Natural killer cell (primary cell): ENCODE data around the gene HK1. TPM values are rescaled to one million over a fixed set of nuclear protein-coding genes. Genes with fewer than 3 reads are reported as not detected.
"Not testable (repeated sequence)": the region's sequence is repeated elsewhere in the genome, so short reads cannot be mapped to it uniquely, and the experiment has no call there.

ENCODE experiments used
- ATAC-seq, 3 donors: fragments of 150-1000 bp in 2 of 3; fragments of 200-7000 bp in 1 of 3; cut with Tn5 transposase; 1 replicate in 1 of 3; 2 replicates in 2 of 3; pipeline ENCODE4 v1.10.0; 2021; ENCODE audit warnings: mild to moderate bottlenecking in 2 of 3, moderate library complexity in 2 of 3
- DNase-seq, 2 donors: peaks; one replicate each; pipeline versions ENCODE4 v3.0.0 to v3.0.0-alpha.2; 2013 to 2021; ENCODE audit warnings: mixed read lengths in 1 of 2
- H3K27ac ChIP-seq: one replicate; pipeline ENCODE4 v1.5.1; 2013; ENCODE audit warnings: mild to moderate bottlenecking, low read length
- H3K27me3 ChIP-seq: one replicate; pipeline ENCODE4 v1.6.1; 2013; ENCODE audit warnings: low read length; ENCODE audit not compliant: control insufficient read depth, insufficient read depth
- H3K36me3 ChIP-seq: one replicate; pipeline ENCODE4 v1.6.1; 2013; ENCODE audit warnings: low read length; ENCODE audit not compliant: control insufficient read depth, insufficient read depth
- H3K4me1 ChIP-seq: one replicate; pipeline ENCODE4 v1.6.1; 2013; ENCODE audit warnings: low read length; ENCODE audit not compliant: control insufficient read depth, insufficient read depth
- H3K4me3 ChIP-seq: one replicate; pipeline ENCODE4 v1.5.1; 2013; ENCODE audit warnings: low read length
- H3K9me3 ChIP-seq: one replicate; pipeline ENCODE4 v1.6.1; 2013; ENCODE audit warnings: low read length; ENCODE audit not compliant: control insufficient read depth, insufficient read depth
- H3K27ac Mint-ChIP-seq, 2 donors: one replicate each; pipeline ENCODE4 v1.8.0; 2022; ENCODE audit warnings: mild to moderate bottlenecking in 2 of 2, mixed read lengths in 2 of 2, moderate library complexity in 1 of 2
- H3K27me3 Mint-ChIP-seq, 2 donors: one replicate each; pipeline ENCODE4 v1.8.0; 2022; ENCODE audit warnings: low read depth in 2 of 2, mixed read lengths in 2 of 2
- H3K36me3 Mint-ChIP-seq: one replicate; pipeline ENCODE4 v1.8.0; 2022; ENCODE audit warnings: mixed read lengths
- H3K4me1 Mint-ChIP-seq, 2 donors: one replicate each; pipeline ENCODE4 v1.8.0; 2022; ENCODE audit warnings: mixed read lengths in 2 of 2
- H3K4me3 Mint-ChIP-seq: one replicate; pipeline ENCODE4 v1.8.0; 2022; ENCODE audit warnings: mild to moderate bottlenecking, moderate library complexity, mixed read lengths
- H3K9me3 Mint-ChIP-seq, 2 donors: one replicate each; pipeline ENCODE4 v1.8.0; 2022; ENCODE audit warnings: mixed read lengths in 2 of 2
- WGBS: methylation state at CpG from one replicate; pipeline ENCODE4 v1.1.7; 2013; ENCODE audit warnings: missing lambda C conversion rate; ENCODE audit not compliant: insufficient coverage; 5-methylcytosine and 5-hydroxymethylcytosine counted together
- intact Hi-C: fragments of 100-400 bp; cut with micrococcal nuclease; formaldehyde crosslinking; loops from one replicate; pipeline ENCODE4 v1.14.2; 2022
- total RNA-seq, 4 donors: library from RNA; stranded (reverse); fragments of 120-200 nt in 1 of 4; gene quantifications; one replicate each; pipeline versions ENCODE4 v1.2.3 to v1.2.4, GENCODE V29; 2013 to 2022
- TF ChIP-seq, protein P1 (sequence below): fragments of 200-600 bp; IDR thresholded peaks from one replicate; pipeline ENCODE4 v1.8.0; 2022; ENCODE audit warnings: antibody characterized with exemption

The HK1 gene
- total RNA-seq, 3 donors from 2014 or later (not counting 1 experiment from before 2014, with no cell fraction given), result 58.4 to 72.6 (median 69.5) TPM

DNA sequence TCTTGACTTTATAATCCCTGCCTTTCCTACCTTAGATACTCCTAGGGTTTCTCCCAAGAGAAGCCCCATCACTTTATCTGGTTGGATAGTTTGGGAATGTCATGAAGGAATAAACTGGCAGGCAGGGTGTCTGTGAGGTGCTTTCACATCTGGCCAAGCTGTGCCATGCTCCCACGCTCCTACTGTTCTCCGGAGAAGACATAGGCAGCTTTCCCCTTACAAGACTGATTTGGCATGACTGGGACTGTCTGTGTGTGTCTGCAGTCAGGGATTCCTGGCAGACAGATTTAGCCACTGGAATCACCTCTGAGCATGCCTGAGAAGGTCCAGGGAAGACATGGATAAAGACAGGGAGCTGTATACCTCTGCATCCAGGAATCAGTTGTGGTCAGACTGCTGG lies 45.3 kb downstream of the HK1 start:
- ATAC-seq, result no peak
- 93% methylated on average over 2 of the region's 2 CpGs for WGBS
- H3K4me3 ChIP-seq, result no peak overlapping the region
- no peak overlapping the region for H3K27ac ChIP-seq
- no peaks in the 10 kb centered on the region for H3K36me3 ChIP-seq
- H3K4me1 ChIP-seq, result peaks cover 36% of the 10 kb centered on the region
- no peaks in the 10 kb centered on the region for H3K27me3 ChIP-seq
- no peaks in the 10 kb centered on the region for H3K9me3 ChIP-seq
- peaks cover 40 to 46% of the 10 kb centered on the region in 2 donors for H3K4me1 Mint-ChIP-seq
- H3K9me3 Mint-ChIP-seq, result no peaks in the 10 kb centered on the region
- intact Hi-C loops, result no loop called here
- H3K27ac Mint-ChIP-seq, result peak overlapping the region in 1 of 2 donors; percentile 33
- H3K36me3 Mint-ChIP-seq, result no peaks in the 10 kb centered on the region
- no peak overlapping the region for H3K4me3 Mint-ChIP-seq
- TF ChIP-seq, protein P1, sequence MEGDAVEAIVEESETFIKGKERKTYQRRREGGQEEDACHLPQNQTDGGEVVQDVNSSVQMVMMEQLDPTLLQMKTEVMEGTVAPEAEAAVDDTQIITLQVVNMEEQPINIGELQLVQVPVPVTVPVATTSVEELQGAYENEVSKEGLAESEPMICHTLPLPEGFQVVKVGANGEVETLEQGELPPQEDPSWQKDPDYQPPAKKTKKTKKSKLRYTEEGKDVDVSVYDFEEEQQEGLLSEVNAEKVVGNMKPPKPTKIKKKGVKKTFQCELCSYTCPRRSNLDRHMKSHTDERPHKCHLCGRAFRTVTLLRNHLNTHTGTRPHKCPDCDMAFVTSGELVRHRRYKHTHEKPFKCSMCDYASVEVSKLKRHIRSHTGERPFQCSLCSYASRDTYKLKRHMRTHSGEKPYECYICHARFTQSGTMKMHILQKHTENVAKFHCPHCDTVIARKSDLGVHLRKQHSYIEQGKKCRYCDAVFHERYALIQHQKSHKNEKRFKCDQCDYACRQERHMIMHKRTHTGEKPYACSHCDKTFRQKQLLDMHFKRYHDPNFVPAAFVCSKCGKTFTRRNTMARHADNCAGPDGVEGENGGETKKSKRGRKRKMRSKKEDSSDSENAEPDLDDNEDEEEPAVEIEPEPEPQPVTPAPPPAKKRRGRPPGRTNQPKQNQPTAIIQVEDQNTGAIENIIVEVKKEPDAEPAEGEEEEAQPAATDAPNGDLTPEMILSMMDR, result no peak
- DNase-seq, result no peak
- no peaks in the 10 kb centered on the region for H3K27me3 Mint-ChIP-seq

DNA sequence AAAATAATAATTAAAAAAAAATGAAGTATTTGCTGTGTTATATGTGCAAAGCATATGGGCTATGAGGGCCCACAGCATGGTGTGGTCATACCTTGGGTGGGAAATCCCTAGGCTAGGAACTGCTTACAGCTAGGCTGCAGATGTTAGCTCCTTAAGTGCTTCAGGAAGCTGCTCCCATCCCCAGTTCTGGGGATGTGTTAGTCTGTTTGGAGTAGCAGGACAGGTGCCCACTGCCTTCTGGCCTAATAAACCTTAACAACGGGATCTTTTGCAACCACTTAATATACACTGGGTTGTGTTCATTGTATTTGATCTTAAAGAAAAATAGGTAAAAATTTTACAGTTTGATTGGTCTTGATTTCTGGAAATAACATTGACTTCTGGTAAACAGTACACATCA lies 46.3 kb downstream of the HK1 start:
- Histone ChIP-seq H3K4me1 (peaks cover 32% of the 10 kb centered on the region), H3K36me3 (no peaks in the 10 kb centered on the region), H3K4me3 (no peak overlapping the region), H3K27me3 (no peaks in the 10 kb centered on the region), H3K9me3 (no peaks in the 10 kb centered on the region), H3K27ac (no peak overlapping the region)
- H3K27me3 Mint-ChIP-seq, result no peaks in the 10 kb centered on the region
- peak overlapping the region in 1 of 2 donors; percentile 33 for H3K27ac Mint-ChIP-seq
- DNase-seq (peak in 1 of 2 donors; percentile 27), ATAC-seq (no peak)
- no peak overlapping the region for H3K4me3 Mint-ChIP-seq
- WGBS, result no CpG with 5 or more reads among the region's 1 CpG
- TF ChIP-seq, protein P1, result no peak
- H3K9me3 Mint-ChIP-seq, result no peaks in the 10 kb centered on the region
- no peaks in the 10 kb centered on the region for H3K36me3 Mint-ChIP-seq
- peaks cover 41 to 47% of the 10 kb centered on the region in 2 donors for H3K4me1 Mint-ChIP-seq
- intact Hi-C loops, result no loop called here

DNA sequence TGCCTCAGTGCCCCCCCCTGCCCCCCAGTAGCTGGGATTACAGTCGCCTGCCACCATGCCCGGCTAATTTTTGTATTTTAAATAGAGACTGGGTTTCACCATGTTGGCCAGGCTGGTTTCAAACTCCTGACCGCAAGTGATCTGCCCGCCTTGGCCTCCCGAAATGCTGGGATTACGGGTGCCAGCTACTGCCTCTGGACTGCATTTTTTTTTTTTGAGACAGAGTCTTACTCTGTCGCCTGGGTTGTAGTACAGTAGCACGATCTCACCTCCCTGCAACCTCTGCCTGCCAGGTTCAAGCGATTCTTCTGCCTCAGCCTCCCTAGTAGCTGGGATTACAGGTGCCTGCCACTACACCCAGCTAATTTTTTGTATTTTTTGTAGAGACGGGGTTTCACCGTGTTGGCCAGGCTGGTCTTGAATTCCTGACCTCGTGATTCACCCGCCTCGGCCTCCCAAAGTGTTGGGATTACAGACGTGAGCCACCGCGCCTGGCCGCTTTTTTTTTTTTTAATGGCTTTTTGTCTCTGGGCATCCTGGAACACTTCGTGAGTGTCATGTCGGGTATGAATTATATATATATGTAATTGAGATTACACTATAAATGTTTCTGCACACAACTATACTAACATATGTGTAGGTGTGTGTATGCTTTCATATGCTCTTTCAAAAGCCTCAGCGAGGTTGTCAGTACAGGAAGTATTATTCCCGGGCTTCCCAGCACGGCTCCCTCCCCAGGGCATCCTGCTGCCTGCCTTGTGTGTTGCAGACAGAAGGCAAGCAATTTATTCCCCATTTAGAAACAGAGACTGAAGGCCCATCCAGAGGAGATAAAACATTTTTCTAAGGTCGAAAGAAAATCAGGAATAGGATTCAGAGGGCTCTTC lies 47.6 kb downstream of the HK1 start:
- peaks cover 40 to 48% of the 10 kb centered on the region in 2 donors for H3K4me1 Mint-ChIP-seq
- DNase-seq, intact Hi-C loops, H3K27ac ChIP-seq, H3K27me3 Mint-ChIP-seq, H3K4me3 Mint-ChIP-seq, H3K27ac Mint-ChIP-seq, H3K9me3 Mint-ChIP-seq, ATAC-seq, H3K9me3 ChIP-seq, H3K4me3 ChIP-seq, H3K27me3 ChIP-seq, H3K36me3 ChIP-seq, H3K36me3 Mint-ChIP-seq: not testable (repeated sequence)
- peaks cover 22% of the 10 kb centered on the region for H3K4me1 ChIP-seq
- 96% methylated on average over 22 of the region's 24 CpGs for WGBS

DNA sequence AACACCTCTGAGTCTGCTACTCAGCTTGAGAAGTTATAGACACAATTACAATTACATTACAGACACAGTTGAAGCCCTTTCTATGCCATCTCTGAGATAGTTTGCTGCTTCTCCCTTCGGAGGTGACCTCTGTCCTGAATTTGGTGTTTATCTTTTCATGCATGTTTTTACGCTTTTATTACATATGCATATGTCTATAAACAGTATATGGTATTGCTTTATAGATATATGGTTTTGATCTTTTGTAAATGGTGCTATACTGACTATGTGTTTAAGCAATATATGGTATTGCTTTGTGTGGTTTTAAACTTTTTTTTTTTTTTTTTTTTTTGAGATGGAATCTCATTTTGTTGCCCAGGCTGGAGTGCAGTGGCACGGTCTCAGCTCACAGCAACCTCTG lies 48.4 kb downstream of the HK1 start:
- Mint-ChIP-seq H3K4me1 (peaks cover 33 to 43% of the 10 kb centered on the region in 2 donors), H3K36me3 (no peaks in the 10 kb centered on the region), H3K4me3 (no peak overlapping the region), H3K9me3 (no peaks in the 10 kb centered on the region), H3K27ac (no peak overlapping the region), H3K27me3 (no peaks in the 10 kb centered on the region)
- peaks cover 18% of the 10 kb centered on the region for H3K4me1 ChIP-seq
- H3K27me3 ChIP-seq, result no peaks in the 10 kb centered on the region
- ATAC-seq (no peak), DNase-seq (no peak)
- 75% methylated on average over 1 of the region's 3 CpGs for WGBS
- TF ChIP-seq, protein P1, result no peak
- no peak overlapping the region for H3K27ac ChIP-seq
- H3K4me3 ChIP-seq, result no peak overlapping the region
- H3K9me3 ChIP-seq, result no peaks in the 10 kb centered on the region
- no peaks in the 10 kb centered on the region for H3K36me3 ChIP-seq
- intact Hi-C loops, result no loop called here
